Caco-2 (cell line): ENCODE results near the gene OSBPL5. TPM values are rescaled to one million over a fixed set of nuclear protein-coding genes. Genes with fewer than 3 reads are reported as not detected.

Experiments used
- BruUV-seq: library from RNA; stranded (reverse); fragments of 400-500 nt; replicated peaks from 2 replicates; lab custom pipeline; 2021; lab: Mats Ljungman, UMichigan
- CTCF ChIA-PET: fragments of 300-600 bp; sonication (Branson Sonifier 250); formaldehyde crosslinking; loops from one replicate; lab custom pipeline; 2022; ENCODE audit warnings: antibody characterized with exemption; lab: Charles Lee
- POLR2A ChIA-PET: fragments of 300-600 bp; sonication (Branson Sonifier 250); formaldehyde crosslinking; loops from one replicate; lab custom pipeline; 2022; ENCODE audit warnings: antibody characterized with exemption; lab: Charles Lee
- DNase-seq, 2 experiments: peaks; one replicate each; pipeline versions ENCODE4 v3.0.0 to v3.0.0-alpha.2; 2020 to 2022
- H3K27me3 ChIP-seq: replicated peaks from 2 replicates; pipeline ENCODE4 v1.6.0; 2011; ENCODE audit warnings: low read length; ENCODE audit not compliant: control insufficient read depth, insufficient read depth
- H3K36me3 ChIP-seq: 2 replicates; pipeline ENCODE4 v1.5.1; 2011; ENCODE audit warnings: low read length; ENCODE audit not compliant: control insufficient read depth, insufficient read depth
- H3K4me1 ChIP-seq: fragments of 250-450 bp; sonication (Bioruptor Pico); 2 replicates; pipeline ENCODE4 v1.5.1; 2020; ENCODE audit warnings: mild to moderate bottlenecking
- H3K4me3 ChIP-seq: 2 replicates; pipeline ENCODE4 v1.5.1; 2011; ENCODE audit warnings: low read depth, mild to moderate bottlenecking, control low read depth, low read length
- H3K9me3 ChIP-seq: fragments of 250-450 bp; sonication (Bioruptor Pico); 2 replicates; pipeline ENCODE4 v1.5.1; 2020; ENCODE audit warnings: mild to moderate bottlenecking, moderate library complexity
- H3K27ac Mint-ChIP-seq: one replicate; pipeline ENCODE4 v1.8.0; 2022; ENCODE audit warnings: mixed read lengths; ENCODE audit not compliant: unreplicated experiment
- H3K27me3 Mint-ChIP-seq: one replicate; pipeline ENCODE4 v1.8.0; 2022; ENCODE audit warnings: mixed read lengths; ENCODE audit not compliant: insufficient read depth, unreplicated experiment
- H3K36me3 Mint-ChIP-seq: one replicate; pipeline ENCODE4 v1.8.0; 2022; ENCODE audit warnings: mild to moderate bottlenecking, mixed read lengths; ENCODE audit not compliant: insufficient read depth, unreplicated experiment
- H3K4me1 Mint-ChIP-seq: one replicate; pipeline ENCODE4 v1.8.0; 2022; ENCODE audit warnings: low read depth, mixed read lengths; ENCODE audit not compliant: unreplicated experiment
- H3K4me3 Mint-ChIP-seq: one replicate; pipeline ENCODE4 v1.8.0; 2022; ENCODE audit warnings: mild to moderate bottlenecking, moderate library complexity, mixed read lengths; ENCODE audit not compliant: unreplicated experiment
- H3K9me3 Mint-ChIP-seq: one replicate; pipeline ENCODE4 v1.8.0; 2022; ENCODE audit warnings: mixed read lengths; ENCODE audit not compliant: unreplicated experiment
- CTCF ChIP-seq, 2 experiments: fragments of 200-600 bp in 1 of 2; IDR thresholded peaks; 1 replicate in 1 of 2; 2 replicates in 1 of 2; pipeline versions ENCODE4 v1.5.1 to v1.8.0; 2011 to 2022; ENCODE audit warnings: antibody characterized with exemption in 1 of 2, control low read depth in 1 of 2, inconsistent platforms in 1 of 2, low read depth in 1 of 2, low read length in 1 of 2, mild to moderate bottlenecking in 1 of 2, moderate library complexity in 1 of 2; ENCODE audit not compliant: insufficient read depth in 1 of 2, severe bottlenecking in 1 of 2, unreplicated experiment in 1 of 2
- intact Hi-C: fragments of 100-400 bp; cut with micrococcal nuclease; formaldehyde crosslinking; loops from one replicate; pipeline ENCODE4 v1.10.0; 2022; ENCODE audit not compliant: unreplicated experiment
- total RNA-seq: library from RNA; stranded (reverse); gene quantifications from 2 replicates; pipeline ENCODE4 v1.2.3, GENCODE V29; 2022

Gene OSBPL5
- total RNA-seq, 1 experiment from 2014 or later = 4.9 TPM

GRCh38 chr11:3160252-3161031, 4.7 kb downstream of the OSBPL5 start:
- no peaks in the 10 kb centered on the region for H3K4me1 Mint-ChIP-seq
- POLR2A ChIA-PET = interaction anchor here (0.6 kb wide), 1 partner anchor 64 kb away, joined by 11 read pairs; no protein-coding TSS in a partner anchor

DNA sequence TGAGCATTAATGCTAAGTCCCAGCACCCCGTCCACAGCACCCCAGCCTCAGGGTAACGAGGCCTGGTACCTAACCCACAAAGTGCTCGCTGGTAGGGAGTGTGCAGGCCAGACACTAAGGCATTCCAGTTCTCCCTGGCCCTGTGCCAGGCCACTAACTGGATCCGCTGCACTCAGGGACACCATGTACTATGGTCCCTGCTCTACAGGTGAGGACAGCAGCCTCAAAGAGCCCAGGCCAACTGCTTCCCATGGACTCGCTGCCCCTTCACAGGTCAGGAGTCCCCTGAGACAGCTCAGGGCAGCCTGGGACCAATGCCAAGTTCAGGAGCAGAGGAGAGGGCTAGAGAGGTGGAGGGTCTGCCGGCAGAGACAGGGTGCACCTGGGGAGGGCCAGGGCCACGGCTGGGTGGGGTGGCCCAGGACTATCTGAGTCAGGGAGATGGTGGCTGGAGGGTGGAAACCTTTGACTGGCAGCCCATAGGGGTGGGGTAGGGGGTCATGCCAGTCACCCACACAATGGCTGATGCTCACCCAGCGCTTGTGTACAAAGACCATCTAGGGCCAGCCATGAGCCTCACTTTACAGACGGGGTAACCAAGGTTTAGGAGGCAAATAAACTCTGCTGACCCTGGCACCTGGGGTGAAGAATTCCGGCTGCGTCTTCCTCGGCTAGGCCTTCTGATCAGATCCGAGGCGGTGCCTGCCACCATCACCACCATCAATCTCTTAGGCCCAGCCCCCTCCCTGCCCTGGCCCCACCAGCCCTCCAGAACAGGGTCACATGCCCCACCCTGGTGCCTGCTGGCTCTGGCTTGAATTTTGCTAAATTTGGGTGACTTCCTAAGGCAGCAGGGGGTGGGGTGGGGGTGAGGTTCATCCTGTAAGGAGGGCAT, 5.6 kb downstream of the OSBPL5 start:
- no peak overlapping the region for H3K4me3 ChIP-seq
- no peak overlapping the region for H3K27ac Mint-ChIP-seq
- ChIA-PET POLR2A (no interaction called here), CTCF (no interaction called here)
- no peak for TF ChIP-seq CTCF (IDR thresholded peaks at IDR 0.05; ENCODE audit: insufficient read depth in 1 of 2, low read depth in 1 of 2, low read length in 1 of 2, severe bottlenecking in 1 of 2, unreplicated experiment in 1 of 2)
- H3K9me3 Mint-ChIP-seq = no peaks in the 10 kb centered on the region
- H3K36me3 Mint-ChIP-seq = peaks cover 9% of the 10 kb centered on the region
- no peaks in the 10 kb centered on the region for H3K36me3 ChIP-seq
- H3K27me3 Mint-ChIP-seq = no peaks in the 10 kb centered on the region
- H3K27me3 ChIP-seq = no peaks in the 10 kb centered on the region
- H3K4me1 Mint-ChIP-seq = no peaks in the 10 kb centered on the region
- H3K4me3 Mint-ChIP-seq = no peak overlapping the region
- intact Hi-C loops = no loop called here
- no TSS peak for BruUV-seq
- no peak for DNase-seq
- H3K9me3 ChIP-seq = no peaks in the 10 kb centered on the region
- H3K4me1 ChIP-seq = no peaks in the 10 kb centered on the region

More at GRCh38 chr11:3160252-3161031, 4.7 kb downstream of the OSBPL5 start:
- Mint-ChIP-seq H3K27ac (no peak overlapping the region), H3K27me3 (no peaks in the 10 kb centered on the region), H3K36me3 (peaks cover 9% of the 10 kb centered on the region), H3K9me3 (no peaks in the 10 kb centered on the region), H3K4me3 (no peak overlapping the region)
- DNase-seq = no peak
- H3K4me1 ChIP-seq = no peaks in the 10 kb centered on the region
- intact Hi-C loops = no loop called here
- no peaks in the 10 kb centered on the region for H3K9me3 ChIP-seq
- no peak overlapping the region for H3K4me3 ChIP-seq
- BruUV-seq = no TSS peak
- no peaks in the 10 kb centered on the region for H3K27me3 ChIP-seq
- CTCF ChIA-PET = no interaction called here
- no peaks in the 10 kb centered on the region for H3K36me3 ChIP-seq
- TF ChIP-seq CTCF (IDR thresholded peaks at IDR 0.05; ENCODE audit: insufficient read depth in 1 of 2, low read depth in 1 of 2, low read length in 1 of 2, severe bottlenecking in 1 of 2, unreplicated experiment in 1 of 2) = no peak

DNA sequence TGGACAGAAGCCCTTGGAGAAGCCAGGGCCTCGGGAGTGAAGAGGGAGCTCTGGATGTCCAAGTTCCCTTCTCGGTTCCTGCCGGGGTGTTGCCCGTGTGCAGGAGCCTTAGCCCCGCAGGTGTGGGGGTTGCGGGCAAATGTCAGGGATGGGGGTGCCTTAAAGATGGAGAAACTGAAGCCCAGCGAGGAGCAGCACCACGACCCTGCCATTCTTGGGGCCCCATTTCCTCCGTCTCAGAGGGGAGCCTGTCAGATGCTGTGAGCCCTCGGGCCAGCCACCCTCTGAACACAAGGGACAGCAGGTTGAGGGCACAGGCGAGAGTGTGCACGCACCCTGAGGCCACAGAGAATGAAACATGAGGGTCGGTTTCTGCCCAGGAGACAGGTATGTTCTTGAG, 6.3 kb downstream of the OSBPL5 start:
- H3K4me1 ChIP-seq = no peaks in the 10 kb centered on the region

More for the DNA sequence above, 6.3 kb downstream of the OSBPL5 start:
- Mint-ChIP-seq H3K9me3 (no peaks in the 10 kb centered on the region), H3K27me3 (no peaks in the 10 kb centered on the region), H3K27ac (no peak overlapping the region), H3K4me1 (no peaks in the 10 kb centered on the region), H3K36me3 (peaks cover 9% of the 10 kb centered on the region), H3K4me3 (no peak overlapping the region)
- no peak for TF ChIP-seq CTCF (IDR thresholded peaks at IDR 0.05; ENCODE audit: insufficient read depth in 1 of 2, low read depth in 1 of 2, low read length in 1 of 2, severe bottlenecking in 1 of 2, unreplicated experiment in 1 of 2)
- no TSS peak for BruUV-seq
- H3K27me3 ChIP-seq = no peaks in the 10 kb centered on the region
- CTCF ChIA-PET = no interaction called here
- no peak for DNase-seq
- no peaks in the 10 kb centered on the region for H3K36me3 ChIP-seq
- intact Hi-C loops = no loop called here
- no peaks in the 10 kb centered on the region for H3K9me3 ChIP-seq
- POLR2A ChIA-PET = no interaction called here
- H3K4me3 ChIP-seq = no peak overlapping the region
